HepG2 (cell line): Measurements from ENCODE around the gene BORCS5. TPM values are rescaled to one million over a fixed set of nuclear protein-coding genes. Genes with fewer than 3 reads are reported as not detected.

Experiments used
- CEBPB ChIP-seq: IDR thresholded peaks from 2 replicates; pipeline ENCODE4 v1.6.1; 2011; ENCODE audit warnings: low read depth, low read length, improper control_type of control experiment, borderline replicate concordance
- CREB1 ChIP-seq, 2 experiments: fragments of 450-650 bp in 1 of 2; IDR thresholded peaks; 2 replicates each; pipeline ENCODE4 v1.6.1; 2016 to 2017; ENCODE audit warnings: control low read depth in 1 of 2, mild to moderate bottlenecking in 1 of 2, missing compliant biosample characterization in 1 of 2, missing genetic modification characterization in 1 of 2
- ETS1 ChIP-seq: sonication (generic); formaldehyde crosslinking; IDR thresholded peaks from 2 replicates; pipeline ENCODE4 v1.4.0; 2020; ENCODE audit warnings: missing genetic modification reagents
- FOXK1 ChIP-seq: sonication (generic); formaldehyde crosslinking; IDR thresholded peaks from 2 replicates; pipeline ENCODE4 v1.4.0; 2020; ENCODE audit warnings: low read depth, missing genetic modification reagents, borderline replicate concordance
- HDAC1 ChIP-seq: sonication (generic); formaldehyde crosslinking; IDR thresholded peaks from 2 replicates; pipeline ENCODE4 v1.5.1; 2020; ENCODE audit warnings: mild to moderate bottlenecking, missing genetic modification reagents
- HDAC2 ChIP-seq: sonication (generic); formaldehyde crosslinking; IDR thresholded peaks from 2 replicates; pipeline ENCODE4 v1.4.0; 2020; ENCODE audit warnings: missing genetic modification reagents
- NR2C2 ChIP-seq: sonication (generic); formaldehyde crosslinking; IDR thresholded peaks from 2 replicates; pipeline ENCODE4 v1.4.0; 2020; ENCODE audit warnings: missing genetic modification reagents, mild to moderate bottlenecking, moderate library complexity, borderline replicate concordance
- PATZ1 ChIP-seq: sonication (generic); formaldehyde crosslinking; IDR thresholded peaks from 2 replicates; pipeline ENCODE4 v1.4.0; 2020; ENCODE audit warnings: missing genetic modification reagents
- SAP130 ChIP-seq: IDR thresholded peaks from 2 replicates; pipeline ENCODE4 v1.6.1; 2016; ENCODE audit warnings: low read depth
- SOX6 ChIP-seq, 2 experiments: fragments of 450-650 bp in 1 of 2; sonication (generic) in 1 of 2; formaldehyde crosslinking in 1 of 2; IDR thresholded peaks; 2 replicates each; pipeline versions ENCODE4 v1.4.0 to v1.6.1; 2017 to 2020; ENCODE audit warnings: antibody characterized with exemption in 1 of 2, mild to moderate bottlenecking in 1 of 2, missing genetic modification reagents in 1 of 2
- ZFY ChIP-seq: sonication (generic); formaldehyde crosslinking; IDR thresholded peaks from 2 replicates; pipeline ENCODE4 v1.4.0; 2020; ENCODE audit warnings: missing genetic modification reagents
- polyA plus RNA-seq, 8 experiments: library from polyadenylated mRNA; depleted of rRNA in 3 of 8; stranded (reverse) in 7 of 8; unstranded in 1 of 8; fragments of >200 nt; fragmentation: Illumina TruSeq in 4 of 8; extraction: Trizol in 4 of 8; gene quantifications; 2 replicates each; pipeline versions ENCODE4 v1.2.1 to v1.2.3, GENCODE V29; 2011 to 2016; ENCODE audit warnings: low read depth in 4 of 8, missing spikeins in 1 of 8, mixed read lengths in 1 of 8; ENCODE audit not compliant: insufficient read depth in 1 of 8
- total RNA-seq, 5 experiments: library from RNA; depleted of rRNA; stranded (reverse); fragments of >200 nt; fragmentation: Illumina TruSeq; extraction: Trizol; gene quantifications; 2 replicates each; pipeline ENCODE4 v1.2.3, GENCODE V29; 2016; ENCODE audit warnings: low read depth in 1 of 5
- TF ChIP-seq, protein P1 (sequence below): sonication (generic); formaldehyde crosslinking; IDR thresholded peaks from 2 replicates; pipeline ENCODE4 v1.4.0; 2020; ENCODE audit warnings: missing genetic modification reagents
- TF ChIP-seq, protein P2 (sequence below): sonication (generic); formaldehyde crosslinking; IDR thresholded peaks from 2 replicates; pipeline ENCODE4 v1.4.0; 2020; ENCODE audit warnings: missing genetic modification reagents
- TF ChIP-seq, protein P3 (sequence below): sonication (generic); IDR thresholded peaks from 2 replicates; pipeline ENCODE4 v1.6.1; 2016; ENCODE audit warnings: low read depth, borderline replicate concordance
- TF ChIP-seq, protein P4 (sequence below): IDR thresholded peaks from 2 replicates; pipeline ENCODE4 v1.6.1; 2016; ENCODE audit warnings: missing genetic modification reagents, missing compliant biosample characterization
- TF ChIP-seq, protein P5 (sequence below): IDR thresholded peaks from 2 replicates; pipeline ENCODE4 v1.6.1; 2018; ENCODE audit warnings: missing genetic modification reagents, mild to moderate bottlenecking, missing compliant biosample characterization

Gene BORCS5
- total and polyA plus RNA-seq, 2 of the 13 experiments (the other 11 are each of a cell fraction or from before 2014, with no cell fraction given) = 3.9 to 4.7 TPM

DNA sequence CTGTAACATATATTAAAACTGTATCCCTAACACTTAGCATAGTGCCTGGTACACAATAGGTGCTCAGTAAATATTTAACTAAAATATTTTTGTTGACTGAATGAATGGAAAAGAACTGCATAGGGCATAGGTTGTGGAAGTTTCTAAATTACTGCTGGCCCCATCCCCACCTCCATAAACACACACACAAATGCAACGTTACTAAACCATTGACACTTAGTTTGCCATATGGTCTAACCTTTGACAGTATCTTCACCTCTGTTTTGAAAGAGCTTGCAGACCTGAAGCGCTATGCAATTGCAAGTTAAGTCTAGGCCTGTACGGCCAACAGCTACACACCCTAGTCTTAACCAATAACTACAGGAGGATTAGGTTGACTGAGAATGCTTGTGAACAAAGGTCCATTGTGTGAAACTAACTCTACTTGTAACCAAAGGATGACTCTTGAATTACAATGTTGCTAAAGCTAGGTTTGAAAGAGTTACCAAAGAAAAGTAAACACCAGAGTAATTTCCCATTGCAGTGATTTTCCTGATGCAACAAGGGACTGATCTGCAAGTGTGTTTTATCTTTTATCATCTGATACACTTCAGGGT lies 5.9 kb upstream of the BORCS5 start (continued):
- TF ChIP-seq, protein P1, sequence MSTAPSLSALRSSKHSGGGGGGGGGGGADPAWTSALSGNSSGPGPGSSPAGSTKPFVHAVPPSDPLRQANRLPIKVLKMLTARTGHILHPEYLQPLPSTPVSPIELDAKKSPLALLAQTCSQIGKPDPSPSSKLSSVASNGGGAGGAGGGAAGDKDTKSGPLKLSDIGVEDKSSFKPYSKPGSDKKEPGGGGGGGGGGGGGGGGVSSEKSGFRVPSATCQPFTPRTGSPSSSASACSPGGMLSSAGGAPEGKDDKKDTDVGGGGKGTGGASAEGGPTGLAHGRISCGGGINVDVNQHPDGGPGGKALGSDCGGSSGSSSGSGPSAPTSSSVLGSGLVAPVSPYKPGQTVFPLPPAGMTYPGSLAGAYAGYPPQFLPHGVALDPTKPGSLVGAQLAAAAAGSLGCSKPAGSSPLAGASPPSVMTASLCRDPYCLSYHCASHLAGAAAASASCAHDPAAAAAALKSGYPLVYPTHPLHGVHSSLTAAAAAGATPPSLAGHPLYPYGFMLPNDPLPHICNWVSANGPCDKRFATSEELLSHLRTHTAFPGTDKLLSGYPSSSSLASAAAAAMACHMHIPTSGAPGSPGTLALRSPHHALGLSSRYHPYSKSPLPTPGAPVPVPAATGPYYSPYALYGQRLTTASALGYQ (CRISPR knock-in tag) = peak; percentile 59; the same call in 1 of the 2 replicates
- TF ChIP-seq ETS1 (CRISPR knock-in tag) (no peak), HDAC1 (CRISPR knock-in tag) (peak; percentile 76), ZFY (CRISPR knock-in tag) (peak; percentile 51), PATZ1 (CRISPR knock-in tag) (peak; percentile 35; the same call in 1 of the 2 replicates), CEBPB (peak; percentile 82), NR2C2 (CRISPR knock-in tag) (0 out of 2 replicates have a peak, but pooled peaks have one; percentile 11), SAP130 (CRISPR knock-in tag) (peak; percentile 65), SOX6 (IDR thresholded peaks at IDR 0.05) (no peak), SOX6 (CRISPR knock-in tag; IDR thresholded peaks at IDR 0.05) (peak; percentile 94), HDAC2 (CRISPR knock-in tag) (0 out of 2 replicates have a peak, but pooled peaks have one; percentile 55), FOXK1 (CRISPR knock-in tag) (0 out of 2 replicates have a peak, but pooled peaks have one; percentile 17), CREB1 (IDR thresholded peaks at IDR 0.05) (no peak), CREB1 (CRISPR knock-in tag; IDR thresholded peaks at IDR 0.05) (peak; percentile 56)
- TF ChIP-seq, protein P2, sequence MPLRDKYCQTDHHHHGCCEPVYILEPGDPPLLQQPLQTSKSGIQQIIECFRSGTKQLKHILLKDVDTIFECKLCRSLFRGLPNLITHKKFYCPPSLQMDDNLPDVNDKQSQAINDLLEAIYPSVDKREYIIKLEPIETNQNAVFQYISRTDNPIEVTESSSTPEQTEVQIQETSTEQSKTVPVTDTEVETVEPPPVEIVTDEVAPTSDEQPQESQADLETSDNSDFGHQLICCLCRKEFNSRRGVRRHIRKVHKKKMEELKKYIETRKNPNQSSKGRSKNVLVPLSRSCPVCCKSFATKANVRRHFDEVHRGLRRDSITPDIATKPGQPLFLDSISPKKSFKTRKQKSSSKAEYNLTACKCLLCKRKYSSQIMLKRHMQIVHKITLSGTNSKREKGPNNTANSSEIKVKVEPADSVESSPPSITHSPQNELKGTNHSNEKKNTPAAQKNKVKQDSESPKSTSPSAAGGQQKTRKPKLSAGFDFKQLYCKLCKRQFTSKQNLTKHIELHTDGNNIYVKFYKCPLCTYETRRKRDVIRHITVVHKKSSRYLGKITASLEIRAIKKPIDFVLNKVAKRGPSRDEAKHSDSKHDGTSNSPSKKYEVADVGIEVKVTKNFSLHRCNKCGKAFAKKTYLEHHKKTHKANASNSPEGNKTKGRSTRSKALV (CRISPR knock-in tag) = peak; percentile 31; the same call in 1 of the 2 replicates
- TF ChIP-seq, protein P3, sequence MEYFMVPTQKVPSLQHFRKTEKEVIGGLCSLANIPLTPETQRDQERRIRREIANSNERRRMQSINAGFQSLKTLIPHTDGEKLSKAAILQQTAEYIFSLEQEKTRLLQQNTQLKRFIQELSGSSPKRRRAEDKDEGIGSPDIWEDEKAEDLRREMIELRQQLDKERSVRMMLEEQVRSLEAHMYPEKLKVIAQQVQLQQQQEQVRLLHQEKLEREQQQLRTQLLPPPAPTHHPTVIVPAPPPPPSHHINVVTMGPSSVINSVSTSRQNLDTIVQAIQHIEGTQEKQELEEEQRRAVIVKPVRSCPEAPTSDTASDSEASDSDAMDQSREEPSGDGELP = peak; percentile 35; the same call in 1 of the 2 replicates
- TF ChIP-seq, protein P4, sequence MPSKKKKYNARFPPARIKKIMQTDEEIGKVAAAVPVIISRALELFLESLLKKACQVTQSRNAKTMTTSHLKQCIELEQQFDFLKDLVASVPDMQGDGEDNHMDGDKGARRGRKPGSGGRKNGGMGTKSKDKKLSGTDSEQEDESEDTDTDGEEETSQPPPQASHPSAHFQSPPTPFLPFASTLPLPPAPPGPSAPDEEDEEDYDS (CRISPR knock-in tag) = peak; percentile 20; the same call in 1 of the 2 replicates
- TF ChIP-seq, protein P5, sequence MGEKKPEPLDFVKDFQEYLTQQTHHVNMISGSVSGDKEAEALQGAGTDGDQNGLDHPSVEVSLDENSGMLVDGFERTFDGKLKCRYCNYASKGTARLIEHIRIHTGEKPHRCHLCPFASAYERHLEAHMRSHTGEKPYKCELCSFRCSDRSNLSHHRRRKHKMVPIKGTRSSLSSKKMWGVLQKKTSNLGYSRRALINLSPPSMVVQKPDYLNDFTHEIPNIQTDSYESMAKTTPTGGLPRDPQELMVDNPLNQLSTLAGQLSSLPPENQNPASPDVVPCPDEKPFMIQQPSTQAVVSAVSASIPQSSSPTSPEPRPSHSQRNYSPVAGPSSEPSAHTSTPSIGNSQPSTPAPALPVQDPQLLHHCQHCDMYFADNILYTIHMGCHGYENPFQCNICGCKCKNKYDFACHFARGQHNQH = peak; percentile 48; the same call in 1 of the 2 replicates
